PC-9 (cell line): ENCODE data around the gene FOXD4L1. TPM values are rescaled to one million over a fixed set of nuclear protein-coding genes. Genes with fewer than 3 reads are reported as not detected.
"Not testable (repeated sequence)": the region's sequence is repeated elsewhere in the genome, so short reads cannot be mapped to it uniquely, and the experiment has no call there.

Experiments
- BruUV-seq: library from RNA; stranded (reverse); fragments of 400-500 nt; replicated peaks from 2 replicates; lab custom pipeline; 2021; lab: Mats Ljungman, UMichigan
- CTCF ChIA-PET: fragments of 300-600 bp; sonication (Branson Sonifier 250); formaldehyde crosslinking; loops from one replicate; lab custom pipeline; 2022; ENCODE audit warnings: antibody characterized with exemption; lab: Charles Lee
- POLR2A ChIA-PET: fragments of 300-600 bp; sonication (Branson Sonifier 250); formaldehyde crosslinking; loops from one replicate; lab custom pipeline; 2022; ENCODE audit warnings: antibody characterized with exemption; ENCODE audit not compliant: unreplicated experiment; lab: Charles Lee
- DNase-seq, 2 experiments: peaks; one replicate each; pipeline versions ENCODE4 v3.0.0 to v3.0.0-alpha.2; 2015 to 2022; ENCODE audit warnings: mixed read lengths in 1 of 2
- H2AFZ ChIP-seq: fragments of 200-600 bp; sonication (generic); 2 replicates; pipeline ENCODE4 v1.8.1; 2017; ENCODE audit warnings: antibody characterized with exemption
- H3F3A ChIP-seq: fragments of 200-600 bp; sonication (generic); 2 replicates; pipeline ENCODE4 v1.8.1; 2017; ENCODE audit warnings: antibody characterized with exemption, mild to moderate bottlenecking, low read depth; ENCODE audit not compliant: insufficient read depth
- H3K27ac ChIP-seq: fragments of 200-600 bp; sonication (generic); 2 replicates; pipeline ENCODE4 v1.6.1; 2016; ENCODE audit warnings: mixed run types
- H3K27me3 ChIP-seq: fragments of 200-600 bp; sonication (generic); 2 replicates; pipeline ENCODE4 v1.6.1; 2016; ENCODE audit warnings: low read depth, mixed run types; ENCODE audit not compliant: insufficient read depth
- H3K36me3 ChIP-seq: fragments of 200-600 bp; sonication (generic); 2 replicates; pipeline ENCODE4 v1.6.1; 2016; ENCODE audit warnings: low read depth, mixed run types
- H3K4me1 ChIP-seq: fragments of 200-600 bp; sonication (generic); replicated peaks from 2 replicates; pipeline ENCODE4 v1.6.1; 2016; ENCODE audit warnings: mixed run types; ENCODE audit not compliant: insufficient read depth
- H3K4me2 ChIP-seq: fragments of 200-600 bp; sonication (generic); 2 replicates; pipeline ENCODE4 v1.6.1; 2017; ENCODE audit warnings: mixed run types
- H3K4me3 ChIP-seq: fragments of 200-600 bp; sonication (generic); 2 replicates; pipeline ENCODE4 v1.6.1; 2016; ENCODE audit warnings: mixed run types
- H3K79me2 ChIP-seq: fragments of 200-600 bp; sonication (generic); 2 replicates; pipeline ENCODE4 v1.6.1; 2017; ENCODE audit warnings: low read depth, mixed run types
- H3K9me2 ChIP-seq: fragments of 200-600 bp; sonication (generic); 2 replicates; pipeline ENCODE4 v1.8.1; 2017; ENCODE audit warnings: mild to moderate bottlenecking; ENCODE audit not compliant: insufficient read depth
- H3K9me3 ChIP-seq: fragments of 200-600 bp; sonication (generic); 2 replicates; pipeline ENCODE4 v1.8.1; 2016; ENCODE audit warnings: low read depth; ENCODE audit not compliant: insufficient read depth
- H4K20me1 ChIP-seq: fragments of 200-600 bp; sonication (generic); 2 replicates; pipeline ENCODE4 v1.8.1; 2017; ENCODE audit not compliant: insufficient read depth
- intact Hi-C: fragments of 100-400 bp; cut with micrococcal nuclease; formaldehyde crosslinking; loops from one replicate; pipeline ENCODE4 v1.10.0; 2022; ENCODE audit not compliant: unreplicated experiment
- total RNA-seq: library from RNA; stranded (reverse); gene quantifications from 2 replicates; pipeline ENCODE4 v1.2.3, GENCODE V29; 2021

Gene FOXD4L1
- total RNA-seq, 1 experiment from 2014 or later = 0.28 TPM

DNA sequence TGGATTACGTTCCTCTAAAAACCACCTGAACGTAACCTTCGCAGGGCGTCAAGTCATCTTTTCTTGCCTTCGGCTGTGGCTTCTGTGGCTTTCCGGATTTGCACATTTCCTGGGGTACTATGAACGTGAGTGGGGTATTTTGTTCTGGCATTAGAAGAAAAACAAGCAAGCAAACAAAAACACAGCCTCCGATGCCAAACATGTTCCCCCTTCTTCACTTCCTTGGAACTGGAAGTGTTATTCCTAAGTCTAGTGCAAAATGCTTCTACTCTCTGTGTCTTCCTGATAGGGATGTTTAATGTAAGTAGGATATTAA is 2.2 kb downstream of the FOXD4L1 start:
- H3F3A ChIP-seq, H3K4me2 ChIP-seq, POLR2A ChIA-PET, H4K20me1 ChIP-seq, H3K9me3 ChIP-seq, DNase-seq, H3K79me2 ChIP-seq, intact Hi-C loops, BruUV-seq, CTCF ChIA-PET, H3K27ac ChIP-seq, H3K36me3 ChIP-seq, H2AFZ ChIP-seq, H3K4me3 ChIP-seq, H3K9me2 ChIP-seq, H3K27me3 ChIP-seq, H3K4me1 ChIP-seq: not testable (repeated sequence)

DNA sequence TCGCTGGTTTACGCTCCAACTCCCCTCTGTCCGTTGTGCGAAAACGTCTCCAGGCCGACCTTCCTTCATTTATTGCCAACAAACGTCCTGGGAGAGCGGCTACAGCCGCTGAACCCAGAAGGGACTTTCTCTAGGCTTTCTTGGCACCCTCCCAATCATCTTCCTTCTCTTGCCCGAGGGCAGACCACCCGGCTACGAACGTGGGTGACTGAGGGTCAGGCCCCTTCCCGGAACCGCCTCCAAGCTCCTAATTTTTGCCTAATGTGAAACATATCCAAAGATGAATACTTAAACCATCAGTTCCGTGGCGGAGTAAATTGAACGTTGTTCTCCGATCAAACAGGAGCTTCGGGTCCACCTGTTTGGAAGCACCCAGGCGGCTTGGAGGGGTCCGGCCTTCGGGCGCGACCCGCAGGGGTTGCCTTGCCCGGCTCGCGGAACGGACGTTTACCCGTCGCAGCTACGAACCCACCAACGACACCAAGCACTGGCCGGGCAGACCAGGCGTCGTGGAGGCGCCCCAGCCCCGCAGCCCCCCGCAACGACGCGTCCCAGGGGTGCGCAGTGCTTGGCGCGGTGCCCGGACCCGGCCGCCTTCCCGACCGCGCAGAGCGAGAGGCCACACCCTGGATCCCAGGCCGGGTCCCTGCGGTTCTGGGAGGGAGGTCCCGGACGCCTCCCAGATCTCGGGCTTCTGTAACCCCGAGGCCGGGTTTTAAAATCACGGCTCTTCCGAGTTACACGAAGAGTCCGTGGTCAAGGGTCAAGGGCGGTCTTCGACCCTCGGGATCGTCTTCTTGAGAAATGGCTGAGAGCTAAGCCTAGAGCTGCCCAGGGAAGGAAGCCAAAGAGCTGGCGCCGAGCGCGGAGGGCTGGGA is 4.0 kb downstream of the FOXD4L1 start:
- DNase-seq, BruUV-seq, H3K9me3 ChIP-seq, H4K20me1 ChIP-seq, H3K36me3 ChIP-seq, H3K27ac ChIP-seq, intact Hi-C loops, H3K4me2 ChIP-seq, H3K9me2 ChIP-seq, H3K4me1 ChIP-seq, H3F3A ChIP-seq, H2AFZ ChIP-seq, H3K79me2 ChIP-seq, CTCF ChIA-PET, POLR2A ChIA-PET, H3K27me3 ChIP-seq, H3K4me3 ChIP-seq: not testable (repeated sequence)

DNA sequence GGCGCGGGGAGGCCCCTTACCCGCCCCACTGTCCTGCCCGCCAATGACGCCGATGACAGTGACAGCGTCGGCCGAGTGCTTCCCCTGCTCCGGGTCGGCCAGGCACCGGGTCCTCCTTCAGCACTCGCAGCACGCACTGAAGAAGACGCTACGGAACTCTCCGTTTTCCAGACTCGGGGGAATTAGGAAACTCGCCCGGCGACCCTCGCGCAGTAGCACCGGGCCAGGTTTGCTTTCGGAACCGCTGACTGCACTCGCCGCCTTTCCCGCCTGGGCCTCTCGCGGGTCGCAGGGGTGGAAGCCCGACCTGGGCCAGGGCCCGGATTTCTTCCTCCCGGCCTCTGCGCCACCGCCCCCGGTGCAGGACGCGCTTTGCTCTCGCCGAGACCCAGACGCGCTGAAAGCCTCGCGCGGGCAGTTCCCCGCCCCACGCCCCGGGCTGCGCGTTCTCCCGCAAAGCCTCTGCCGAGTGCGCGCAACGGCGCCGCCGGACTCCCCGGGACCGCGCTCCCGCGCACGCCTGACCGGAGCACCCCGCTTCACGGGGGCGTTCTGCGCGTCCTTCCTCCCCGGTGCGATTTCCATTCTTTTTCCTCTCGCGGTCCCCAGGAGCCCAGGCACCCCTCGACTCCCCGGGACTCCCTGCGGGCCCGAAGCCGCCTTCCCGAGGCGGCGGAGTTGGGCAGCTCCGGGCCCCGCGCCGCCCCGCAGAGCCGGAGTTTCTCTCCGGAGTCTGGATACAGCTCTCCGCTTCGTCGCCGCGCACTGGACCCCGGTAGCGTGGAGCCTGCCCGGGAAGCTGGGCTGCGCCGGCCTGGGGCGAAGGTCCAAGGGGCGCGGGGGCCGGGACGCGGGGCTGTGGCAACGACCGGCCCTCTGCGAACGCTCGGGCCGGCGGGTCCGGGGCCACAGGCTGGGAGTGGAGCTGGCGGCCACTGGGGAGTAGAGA is 4.9 kb downstream of the FOXD4L1 start:
- H3K79me2 ChIP-seq, H3K27ac ChIP-seq, POLR2A ChIA-PET, H3K4me1 ChIP-seq, CTCF ChIA-PET, intact Hi-C loops, H3K4me2 ChIP-seq, H3F3A ChIP-seq, DNase-seq, H3K9me3 ChIP-seq, H2AFZ ChIP-seq, BruUV-seq, H3K9me2 ChIP-seq, H3K4me3 ChIP-seq, H3K27me3 ChIP-seq, H4K20me1 ChIP-seq, H3K36me3 ChIP-seq: not testable (repeated sequence)

DNA sequence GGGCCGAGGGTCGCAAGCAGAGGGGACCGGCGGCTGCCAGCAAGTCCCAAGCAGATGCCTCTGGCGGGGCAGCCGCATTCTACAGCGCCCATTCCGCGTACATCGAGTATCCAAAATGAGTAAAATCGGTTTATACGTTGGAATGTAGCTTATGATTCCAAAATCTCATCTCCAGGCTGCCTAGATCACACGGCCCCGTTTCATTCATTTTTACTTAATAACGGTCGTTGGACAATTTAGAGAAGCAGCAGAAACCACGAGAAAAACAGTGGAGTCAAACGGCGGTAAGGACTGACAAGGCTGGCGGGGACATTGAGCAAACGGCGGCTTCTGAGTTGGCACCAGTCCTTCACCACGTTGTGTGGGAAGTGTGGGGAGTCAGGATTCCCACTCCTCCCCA is 5.6 kb downstream of the FOXD4L1 start:
- H3K4me2 ChIP-seq, H2AFZ ChIP-seq, BruUV-seq, H3K27ac ChIP-seq, H3K36me3 ChIP-seq, POLR2A ChIA-PET, H3K79me2 ChIP-seq, intact Hi-C loops, DNase-seq, H4K20me1 ChIP-seq, H3K4me1 ChIP-seq, H3K4me3 ChIP-seq, H3K9me3 ChIP-seq, CTCF ChIA-PET, H3K27me3 ChIP-seq, H3F3A ChIP-seq, H3K9me2 ChIP-seq: not testable (repeated sequence)

DNA sequence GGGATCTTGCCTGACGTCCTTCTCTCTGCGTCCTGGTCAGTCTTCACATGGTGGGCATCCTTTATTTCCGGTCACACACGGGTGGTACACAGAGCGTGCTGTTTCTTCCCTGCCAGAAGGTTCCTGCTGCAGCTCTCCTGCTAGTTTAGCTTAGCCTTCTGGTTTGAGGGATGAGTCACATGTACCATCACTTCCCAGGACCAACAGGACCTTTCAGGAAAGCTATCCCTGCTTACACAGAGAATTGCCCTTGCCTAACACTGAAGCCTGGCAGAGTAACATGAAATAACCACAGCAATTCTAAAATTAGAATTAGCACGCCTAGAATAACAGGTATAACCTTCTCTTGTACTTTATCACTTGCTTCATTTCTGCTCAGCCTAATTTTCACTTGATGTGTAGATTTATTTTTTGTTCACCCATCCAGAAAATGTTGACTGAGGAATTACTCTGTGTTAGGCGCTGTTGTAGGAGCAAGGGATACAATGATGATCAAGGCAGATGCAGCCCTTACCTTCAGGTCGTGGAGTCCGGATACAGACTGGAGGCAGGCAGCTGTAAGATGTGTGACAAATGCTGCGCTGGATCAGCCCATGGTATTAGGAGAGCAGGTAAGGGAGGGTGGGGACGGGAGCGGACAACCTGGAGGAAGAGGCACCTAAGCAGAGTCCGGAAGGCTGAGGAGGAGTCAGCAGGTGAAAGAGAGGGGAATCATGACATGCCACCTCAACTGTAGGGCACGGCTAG is 9.1 kb downstream of the FOXD4L1 start:
- CTCF ChIA-PET, intact Hi-C loops: not testable (repeated sequence)

DNA sequence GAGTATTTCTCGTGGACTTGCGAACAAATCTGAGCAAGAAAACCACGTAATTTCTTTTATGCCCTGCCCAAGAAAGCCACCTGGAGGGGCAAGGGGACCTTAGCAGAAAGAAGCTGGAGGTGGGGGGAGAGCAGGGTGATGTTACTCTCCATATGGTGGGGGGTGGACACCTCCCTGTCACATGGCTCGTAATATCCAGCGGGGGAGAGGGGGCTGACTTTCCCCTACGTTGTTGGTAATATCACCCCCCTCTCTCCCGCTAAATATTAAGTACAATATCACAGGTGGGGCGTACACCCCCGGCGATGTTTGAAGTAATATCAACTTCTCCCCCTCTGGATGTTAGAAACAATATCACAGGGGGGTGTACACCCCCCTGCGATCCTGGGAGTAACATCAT is 9.7 kb downstream of the FOXD4L1 start:
- CTCF ChIA-PET, H3K9me3 ChIP-seq, POLR2A ChIA-PET, H3K36me3 ChIP-seq, intact Hi-C loops, H3K27ac ChIP-seq, H3K27me3 ChIP-seq, H3F3A ChIP-seq, H3K4me1 ChIP-seq, H4K20me1 ChIP-seq, BruUV-seq, DNase-seq, H3K4me2 ChIP-seq, H2AFZ ChIP-seq, H3K79me2 ChIP-seq, H3K4me3 ChIP-seq, H3K9me2 ChIP-seq: not testable (repeated sequence)

More for the DNA sequence above, 9.1 kb downstream of the FOXD4L1 start:
- H3K9me3 ChIP-seq, BruUV-seq, H3K36me3 ChIP-seq, H3K27me3 ChIP-seq, H3K27ac ChIP-seq, H3K4me1 ChIP-seq, DNase-seq, H4K20me1 ChIP-seq, H2AFZ ChIP-seq, POLR2A ChIA-PET, H3K9me2 ChIP-seq, H3K4me2 ChIP-seq, H3K4me3 ChIP-seq, H3K79me2 ChIP-seq, H3F3A ChIP-seq: not testable (repeated sequence)
